ENCODE measurements around the gene SPPL3.

Gene SPPL3

GRCh38 chr12:120790114-120790513, 114.0 kb downstream of the SPPL3 start:
- no peak for DNase-seq (ENCODE audit: low read depth in 2 of 3, low spot score in 1 of 3)

DNA sequence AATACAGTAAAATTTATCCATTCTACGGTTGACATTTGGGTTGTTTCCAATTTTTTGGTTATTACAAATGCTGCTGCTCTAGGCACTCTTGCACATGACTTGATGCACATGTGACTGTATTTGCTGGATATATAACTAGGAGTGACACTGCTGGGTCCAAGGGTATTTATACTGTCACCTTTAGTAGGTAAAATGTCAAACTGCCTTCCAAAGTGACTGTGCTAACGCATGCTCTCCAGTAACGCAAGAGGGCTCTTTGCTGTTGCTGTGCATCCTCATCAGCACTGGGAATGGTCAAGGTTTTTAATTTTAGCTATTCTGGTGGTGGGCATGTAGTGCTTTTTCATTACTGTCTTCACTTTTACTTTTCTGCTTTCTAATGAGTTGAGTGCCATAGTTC, 116.3 kb downstream of the SPPL3 start:
- DNase-seq (ENCODE audit: low read depth in 2 of 3, low spot score in 1 of 3): no peak

- DNase-seq (ENCODE audit: low read depth in 2 of 3, low spot score in 1 of 3): no peak
Measured at GRCh38 chr12:120784804-120785203, 119.4 kb downstream of the SPPL3 start.

- no peak for DNase-seq (ENCODE audit: low read depth in 2 of 3, low spot score in 1 of 3)
Measured at GRCh38 chr12:120783197-120783596, 121.0 kb downstream of the SPPL3 start.

- DNase-seq (ENCODE audit: low read depth in 2 of 3, low spot score in 1 of 3): no peak
Measured at GRCh38 chr12:120775862-120776552, 128.2 kb downstream of the SPPL3 start.

DNA sequence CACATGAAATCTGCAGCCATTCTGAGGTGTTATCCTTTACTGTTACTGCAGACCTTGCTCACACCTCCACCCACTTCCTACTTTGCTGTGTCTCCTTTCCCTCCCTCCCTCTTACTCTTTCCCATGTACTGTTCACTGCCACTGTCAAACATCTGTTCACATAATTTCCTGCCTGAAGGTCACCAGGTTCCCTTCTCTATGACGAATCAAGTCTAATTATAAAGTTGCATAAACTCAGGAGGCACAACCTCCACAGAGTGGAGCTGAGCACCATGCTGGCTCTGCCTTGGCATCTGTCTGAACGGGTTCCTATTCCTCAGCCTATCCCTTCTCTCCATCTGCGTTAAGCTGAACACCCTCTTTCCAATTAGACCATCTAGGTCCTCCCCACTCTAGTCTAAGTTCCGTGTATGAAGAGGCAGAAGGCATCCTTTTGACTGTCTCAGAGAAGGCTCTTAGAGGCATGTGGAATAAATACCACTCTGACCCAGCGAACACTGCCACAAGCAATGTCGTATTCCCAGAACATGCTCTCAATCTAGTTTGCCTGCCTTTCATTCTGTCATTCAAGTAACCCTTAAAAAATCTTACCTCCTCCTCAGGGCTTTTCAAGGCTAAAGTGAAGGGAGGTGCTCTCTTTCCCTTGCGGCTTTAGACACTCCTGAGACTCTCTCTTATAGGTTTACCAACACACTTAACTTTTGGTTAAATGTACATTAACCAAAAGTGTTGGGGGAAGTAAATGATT, 129.8 kb downstream of the SPPL3 start:
- DNase-seq (ENCODE audit: low read depth in 2 of 3, low spot score in 1 of 3): no peak

- DNase-seq (ENCODE audit: low read depth in 2 of 3, low spot score in 1 of 3): no peak
Measured at GRCh38 chr12:120771097-120771496, 133.1 kb downstream of the SPPL3 start.

GRCh38 chr12:120767071-120768024, 136.8 kb downstream of the SPPL3 start:
- DNase-seq (ENCODE audit: low read depth in 2 of 3, low spot score in 1 of 3): no peak

DNA sequence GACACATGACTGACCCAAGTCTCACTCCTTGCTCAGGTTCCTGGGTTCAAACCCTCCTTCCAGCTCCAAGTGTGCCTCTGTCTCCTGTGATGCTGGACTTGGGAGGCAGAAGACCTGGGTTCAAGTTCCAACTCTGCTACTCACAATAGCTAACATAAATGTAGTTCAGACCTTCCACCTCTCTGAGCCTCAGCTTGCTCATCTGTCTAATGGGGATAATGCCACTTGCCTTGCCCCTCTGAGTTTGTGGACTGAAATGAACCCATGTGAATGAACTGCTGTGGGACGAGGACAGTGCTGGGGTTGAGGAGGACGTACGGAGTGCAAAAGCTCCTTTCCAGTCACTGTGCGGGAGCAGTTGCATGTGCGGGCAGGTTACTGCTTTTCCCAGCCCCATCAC, 137.6 kb downstream of the SPPL3 start:
- no peak for DNase-seq (ENCODE audit: low read depth in 2 of 3, low spot score in 1 of 3)

- no peak for DNase-seq (ENCODE audit: low read depth in 2 of 3, low spot score in 1 of 3)
Measured at GRCh38 chr12:120764816-120765215, 139.3 kb downstream of the SPPL3 start.

GRCh38 chr12:120763250-120763649, 140.9 kb downstream of the SPPL3 start:
- DNase-seq (ENCODE audit: low read depth in 2 of 3, low spot score in 1 of 3): no peak

GRCh38 chr12:120762086-120762485, 142.1 kb downstream of the SPPL3 start:
- DNase-seq (ENCODE audit: low read depth in 2 of 3, low spot score in 1 of 3): no peak

DNA sequence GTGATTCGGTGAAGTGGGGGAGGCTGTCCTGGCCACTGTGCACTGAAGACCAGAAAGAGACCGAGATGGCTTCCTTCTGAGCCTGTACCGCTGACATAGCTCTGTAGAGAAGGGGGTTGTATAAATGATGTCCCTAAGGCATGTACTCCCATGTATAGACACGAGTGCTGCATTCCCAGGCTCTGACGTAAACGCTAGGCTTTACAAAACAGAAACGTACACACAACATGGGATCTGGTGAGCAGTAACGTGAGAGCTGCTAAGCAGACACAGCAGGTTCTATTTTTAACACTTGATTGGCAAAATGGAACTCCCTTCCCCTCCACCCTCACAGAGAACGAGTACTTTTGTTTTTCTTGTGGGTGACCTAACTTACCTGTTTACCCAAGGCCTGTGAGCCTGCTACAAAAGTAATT, 142.6 kb downstream of the SPPL3 start:
- no peak for DNase-seq (ENCODE audit: low read depth in 2 of 3, low spot score in 1 of 3)

GRCh38 chr12:120760349-120761254, 143.6 kb downstream of the SPPL3 start:
- DNase-seq (ENCODE audit: low read depth in 2 of 3, low spot score in 1 of 3): no peak

DNA sequence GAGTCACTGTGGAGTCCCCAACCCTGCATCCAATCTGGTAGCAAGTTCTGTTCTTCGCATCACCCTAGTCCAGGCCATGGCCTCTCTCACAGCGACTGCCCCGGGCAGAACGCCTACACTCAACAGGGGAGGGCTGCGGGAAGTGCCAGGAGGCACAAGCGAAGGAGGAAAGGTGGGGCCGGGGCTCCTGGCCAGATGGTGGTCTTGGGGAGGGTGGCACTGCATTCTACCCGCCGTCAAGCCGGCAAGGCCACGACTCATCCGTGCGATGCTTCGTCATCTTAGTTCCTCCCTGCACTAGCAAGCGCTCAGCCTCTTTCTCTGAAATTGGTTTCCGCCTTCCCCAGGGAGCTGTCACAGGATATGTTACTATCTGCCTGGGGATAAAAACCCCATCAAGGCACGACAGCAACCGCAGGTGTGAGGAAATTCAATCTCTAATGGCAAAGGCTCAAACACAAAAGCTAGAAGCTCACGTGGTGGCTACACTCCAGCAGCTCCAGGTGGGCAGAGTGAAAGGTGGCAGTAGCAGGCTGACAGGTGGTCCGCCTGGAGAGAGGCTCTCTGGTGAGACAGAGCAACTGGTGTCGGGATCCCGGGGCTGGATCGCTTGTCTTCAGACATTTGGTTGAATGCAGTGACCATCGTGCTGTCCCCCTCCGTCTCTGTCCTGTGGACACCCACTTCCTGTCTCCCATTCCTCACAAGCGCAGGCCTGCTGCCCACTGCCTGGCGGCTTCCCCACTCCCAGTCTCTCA, 144.4 kb downstream of the SPPL3 start:
- no peak for DNase-seq (ENCODE audit: low read depth in 2 of 3, low spot score in 1 of 3)

GRCh38 chr12:120758798-120759590, 145.2 kb downstream of the SPPL3 start:
- no peak for DNase-seq (ENCODE audit: low read depth in 2 of 3, low spot score in 1 of 3)

GRCh38 chr12:120757949-120758348, 146.2 kb downstream of the SPPL3 start:
- DNase-seq (ENCODE audit: low read depth in 2 of 3, low spot score in 1 of 3): no peak

DNA sequence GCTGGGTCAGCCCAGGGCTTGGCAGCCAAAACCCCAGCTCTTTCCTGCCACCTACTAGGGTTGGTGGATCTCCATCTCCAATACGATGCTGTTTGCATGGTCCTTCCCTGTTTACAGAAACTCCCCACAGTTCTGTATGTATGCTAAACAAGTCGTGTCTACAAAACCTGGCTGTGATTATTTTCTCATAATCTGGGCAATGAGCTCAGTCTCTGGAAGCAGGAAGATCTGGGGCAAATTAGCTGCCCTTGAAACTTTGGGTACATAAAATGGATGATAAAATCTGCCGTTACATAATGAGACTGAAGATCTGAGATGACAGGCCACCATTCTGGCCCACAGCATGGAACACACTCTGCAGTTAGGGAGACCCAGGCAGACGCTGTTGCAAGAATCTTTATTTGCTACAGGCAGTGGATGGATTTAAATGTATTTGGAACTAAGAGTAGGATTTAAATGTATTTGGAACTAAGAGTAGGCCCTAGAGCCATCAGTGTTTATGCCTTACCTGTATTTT, 146.9 kb downstream of the SPPL3 start:
- DNase-seq (ENCODE audit: low read depth in 2 of 3, low spot score in 1 of 3): no peak

GRCh38 chr12:120755269-120755668, 148.9 kb downstream of the SPPL3 start:
- no peak for DNase-seq (ENCODE audit: low read depth in 2 of 3, low spot score in 1 of 3)

Measured in stimulated activated CD4-positive, alpha-beta T cell treated with anti-CD3 and anti-CD28 coated beads, Interleukin-12 subunit alpha, Interleukin-12 subunit beta, amount 100 ng/mL, for 48 hours (primary cell).